GM18873 (cell line): ENCODE data around the gene OPRD1.
"Not testable (repeated sequence)": the region's sequence is repeated elsewhere in the genome, so short reads cannot be mapped to it uniquely, and the experiment has no call there.

Source experiments
- ATAC-seq: cut with Tn5 transposase; IDR thresholded peaks from one replicate; pipeline ENCODE4 v1.9.1; 2021; ENCODE audit warnings: mild to moderate bottlenecking, moderate library complexity, moderate number of reproducible peaks; ENCODE audit not compliant: unreplicated experiment, low FRiP score

OPRD1 gene

DNA sequence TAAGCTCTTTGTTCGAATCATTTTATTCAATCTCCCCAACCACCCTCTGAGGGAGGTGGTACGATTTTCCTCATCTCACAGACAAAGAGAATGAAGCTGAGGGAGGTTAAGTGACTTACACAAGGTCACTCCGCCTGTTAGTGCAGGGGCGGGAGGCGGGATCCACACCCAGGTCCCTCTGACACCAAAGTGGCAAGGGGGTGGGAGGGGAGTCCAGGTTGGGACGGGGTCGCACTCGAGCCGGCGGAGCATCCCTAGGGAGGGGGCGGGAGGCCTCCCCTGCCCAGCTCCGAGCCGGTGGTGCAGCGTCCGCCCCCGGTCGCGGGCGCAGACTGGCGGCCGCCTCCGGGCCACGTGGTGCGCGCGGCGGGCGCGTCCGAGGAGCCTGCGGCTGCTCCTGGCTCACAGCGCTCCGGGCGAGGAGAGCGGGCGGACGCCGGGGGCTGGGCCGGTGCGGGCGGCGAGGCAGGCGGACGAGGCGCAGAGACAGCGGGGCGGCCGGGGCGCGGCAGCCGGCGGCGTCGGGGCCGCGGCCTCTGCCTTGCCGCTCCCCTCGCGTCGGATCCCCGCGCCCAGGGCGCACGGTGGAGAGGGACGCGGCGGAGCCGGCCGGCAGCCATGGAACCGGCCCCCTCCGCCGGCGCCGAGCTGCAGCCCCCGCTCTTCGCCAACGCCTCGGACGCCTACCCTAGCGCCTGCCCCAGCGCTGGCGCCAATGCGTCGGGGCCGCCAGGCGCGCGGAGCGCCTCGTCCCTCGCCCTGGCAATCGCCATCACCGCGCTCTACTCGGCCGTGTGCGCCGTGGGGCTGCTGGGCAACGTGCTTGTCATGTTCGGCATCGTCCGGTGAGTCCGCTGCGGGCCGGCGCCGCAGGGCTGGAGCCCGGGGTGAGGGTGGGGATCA is at the start of gene OPRD1:
Gene OPRD1 (plus strand): TSS at position 405 of the 903 bp plus-strand sequence. CDS start 214 bp downstream, at position 619.
- no peak for ATAC-seq

DNA sequence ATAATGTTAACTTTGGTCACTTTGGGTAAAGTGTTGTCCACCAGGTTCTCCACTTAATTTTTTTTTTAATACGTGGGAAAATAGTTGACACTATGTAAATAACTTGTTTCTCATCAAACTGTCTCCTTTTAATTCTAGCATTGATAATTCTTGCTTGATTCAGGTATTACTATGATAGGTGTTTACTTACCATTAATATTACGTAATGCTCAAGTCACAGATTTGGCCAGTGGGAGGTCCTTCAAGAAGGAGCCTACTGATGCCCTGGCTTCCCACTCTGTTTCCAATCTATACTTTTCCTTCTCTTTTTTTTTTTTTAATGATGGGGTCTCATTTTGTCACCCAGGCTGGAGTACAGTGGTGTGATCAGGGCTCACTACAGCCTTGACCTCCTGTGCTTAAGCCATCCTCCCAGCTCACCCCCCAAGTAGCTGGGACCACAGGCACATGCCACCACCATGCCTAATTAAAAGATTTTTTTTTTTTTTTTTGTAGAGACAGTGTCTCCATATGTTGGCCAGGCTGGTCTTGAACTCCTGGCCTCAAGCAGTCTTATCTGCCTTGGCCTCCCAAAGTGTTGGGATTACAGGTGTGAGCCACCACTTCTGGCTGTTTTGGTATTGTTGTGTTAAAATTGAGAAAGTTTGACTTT is 45.3 kb upstream of the OPRD1 start:
- no peak for ATAC-seq

- no peak for ATAC-seq
These were observed 41.3 kb upstream of the OPRD1 start for GRCh38 chr1:28770601-28771165.

- ATAC-seq, result not testable (repeated sequence)
These were observed 40.0 kb upstream of the OPRD1 start for GRCh38 chr1:28771921-28772320.

GRCh38 chr1:28773105-28773504 is 38.9 kb upstream of the OPRD1 start:
- ATAC-seq, result no peak

DNA sequence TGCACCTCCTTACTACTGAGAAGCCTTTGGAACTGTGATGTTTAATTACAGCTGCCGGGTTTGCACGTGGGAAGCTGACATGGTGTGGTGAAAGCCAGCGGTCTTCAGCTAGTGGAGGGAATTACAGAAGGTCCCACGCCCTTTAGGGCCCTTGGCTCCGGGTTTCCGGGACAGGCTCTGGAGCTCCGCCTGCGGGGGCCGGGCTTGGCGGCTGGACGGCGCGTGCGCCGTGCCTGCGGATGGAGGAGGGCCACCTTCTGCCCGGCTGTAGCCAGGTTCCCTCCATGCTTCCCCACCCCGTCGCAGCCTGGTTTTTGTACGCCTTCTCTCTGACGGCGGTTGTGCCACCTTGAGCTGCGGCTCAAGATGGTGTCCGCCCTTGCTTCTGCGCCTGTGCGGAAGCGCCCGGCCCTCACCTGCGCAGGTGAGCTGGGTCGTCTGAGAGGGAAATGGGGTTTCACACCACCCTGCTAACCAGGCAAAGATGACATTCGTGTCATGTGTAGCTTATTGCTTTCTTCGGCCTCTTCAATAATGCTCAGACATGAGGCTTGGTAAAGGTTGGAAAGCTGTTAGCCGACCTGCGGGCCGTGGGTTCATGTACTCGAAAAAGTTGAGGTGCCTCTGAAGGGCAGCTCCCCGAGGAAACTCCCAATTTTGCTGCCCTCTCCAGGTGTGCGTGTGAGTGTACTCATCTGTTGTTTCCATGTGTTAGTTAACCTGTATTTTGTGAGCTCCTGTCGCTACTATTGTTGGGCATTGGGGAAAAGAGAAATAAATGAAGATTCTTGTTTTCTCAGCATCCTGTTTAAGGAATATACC is 36.6 kb upstream of the OPRD1 start:
- ATAC-seq, result no peak

- ATAC-seq, result no peak
These were observed 35.6 kb upstream of the OPRD1 start for GRCh38 chr1:28776341-28776740.

DNA sequence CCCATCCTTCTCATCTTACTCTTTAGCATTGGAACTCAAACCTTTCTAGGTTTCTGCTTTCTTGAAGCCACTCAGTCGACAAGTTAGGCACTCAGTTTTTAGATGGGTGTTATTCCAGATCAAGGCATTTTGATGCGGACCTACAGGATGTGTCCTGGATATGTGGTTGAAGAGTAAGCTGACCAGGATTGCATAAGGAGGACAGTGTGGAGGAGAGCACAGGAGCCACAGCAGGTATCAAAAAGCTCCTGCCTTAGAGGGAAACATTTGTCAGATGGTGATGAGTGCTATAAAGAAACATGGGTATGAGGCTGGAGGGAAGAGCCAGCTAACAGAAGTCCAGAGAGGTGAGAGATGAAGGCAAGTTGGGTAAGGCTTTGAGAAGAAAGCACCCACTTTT is 33.9 kb upstream of the OPRD1 start:
- ATAC-seq, result no peak

GRCh38 chr1:28779751-28780408 is 32.1 kb upstream of the OPRD1 start:
- no peak for ATAC-seq

DNA sequence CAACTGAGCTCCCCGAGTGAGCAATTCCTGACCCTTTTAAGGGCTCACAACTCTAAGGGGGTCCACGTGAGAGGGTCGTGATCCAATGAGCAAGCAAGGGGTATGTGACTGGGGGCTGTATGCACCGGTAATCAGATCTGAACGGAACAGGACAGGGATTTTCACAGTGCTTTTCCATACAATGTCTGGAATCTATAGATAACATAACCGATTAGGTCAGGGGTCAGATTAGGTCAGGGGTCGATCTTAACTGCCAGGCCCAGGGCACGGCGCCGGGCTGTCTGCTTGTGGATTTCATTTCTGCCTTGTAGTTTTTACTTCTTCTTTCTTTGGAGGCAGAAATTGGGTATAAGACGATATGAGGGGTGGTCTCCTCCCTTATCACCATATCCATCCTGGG is 30.7 kb upstream of the OPRD1 start:
- no peak for ATAC-seq

- ATAC-seq, result no peak
These were observed 30.0 kb upstream of the OPRD1 start for GRCh38 chr1:28782011-28782410.

DNA sequence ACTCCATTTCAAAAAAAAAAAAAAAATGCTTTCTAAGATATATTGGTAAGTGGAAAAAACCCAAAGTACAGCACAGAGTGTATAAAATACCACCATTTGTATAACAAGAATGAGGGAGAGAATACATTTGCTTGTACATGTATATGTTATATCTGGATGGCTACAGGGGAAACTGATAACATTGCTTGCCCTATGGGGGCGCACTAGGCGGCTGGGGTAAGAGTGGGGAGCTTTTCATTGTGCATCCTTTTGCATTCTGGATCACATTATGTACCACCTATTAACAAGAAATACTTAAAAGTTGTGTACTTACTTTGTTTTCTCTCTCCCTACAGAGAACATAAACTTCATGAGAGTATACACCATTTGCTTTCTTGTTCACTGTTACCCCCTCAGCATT is 28.6 kb upstream of the OPRD1 start:
- no peak for ATAC-seq

- ATAC-seq, result no peak
These were observed 22.6 kb upstream of the OPRD1 start for GRCh38 chr1:28789412-28789811.

- no peak for ATAC-seq
These were observed 22.2 kb upstream of the OPRD1 start for GRCh38 chr1:28789816-28790215.

DNA sequence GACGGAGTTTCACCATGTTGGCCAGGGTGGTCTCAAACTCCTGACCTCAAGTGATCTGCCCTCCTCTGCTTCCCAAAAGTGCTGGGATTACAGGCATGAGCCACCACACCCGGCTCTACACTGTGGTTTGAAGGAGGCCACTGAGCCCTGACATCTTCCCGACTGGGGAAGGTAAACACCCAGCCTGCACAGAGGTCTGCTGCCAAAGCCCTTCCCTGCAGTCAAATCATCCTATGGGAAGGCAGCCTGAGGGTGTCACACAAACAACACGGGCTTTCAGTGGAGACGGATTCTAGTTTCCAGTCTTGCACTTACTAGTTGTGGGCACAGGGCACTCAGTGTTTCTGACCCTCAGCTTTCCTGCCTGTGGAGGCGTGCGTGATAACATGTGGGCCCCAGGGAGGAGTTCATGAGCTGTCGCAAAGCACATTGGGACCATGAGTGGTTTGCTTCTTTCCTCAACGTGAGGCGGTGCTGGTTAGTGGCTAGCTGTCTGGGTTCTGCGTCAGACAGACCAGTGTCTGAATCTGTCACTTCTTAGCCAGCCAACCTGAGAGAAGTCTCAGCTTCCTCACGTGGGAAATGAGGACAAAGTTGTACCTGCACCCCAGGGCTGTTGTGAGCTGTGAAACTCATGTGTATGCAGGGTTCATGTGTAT is 21.5 kb upstream of the OPRD1 start:
- ATAC-seq, result no peak

DNA sequence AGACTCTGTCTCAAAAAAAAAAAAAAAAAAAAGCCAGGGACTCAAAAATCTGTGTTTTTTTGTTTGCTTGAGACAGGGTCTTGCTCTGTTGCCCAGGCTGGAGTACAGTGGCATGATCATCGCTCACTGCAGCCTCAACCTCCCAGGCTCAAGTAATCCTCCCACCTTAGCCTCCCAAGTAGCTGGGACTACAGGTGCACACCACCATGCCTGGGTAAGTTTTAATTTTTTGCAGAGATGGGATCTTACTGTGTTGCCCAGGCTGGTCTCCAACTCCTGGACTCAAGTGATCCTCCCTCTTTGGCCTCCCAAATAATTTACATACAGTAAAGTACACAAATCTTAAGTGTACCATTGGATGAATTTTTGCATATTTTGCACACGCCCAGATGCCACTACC is 20.0 kb upstream of the OPRD1 start:
- ATAC-seq, result not testable (repeated sequence)

GRCh38 chr1:28792644-28793121 is 19.3 kb upstream of the OPRD1 start:
- ATAC-seq, result no peak

DNA sequence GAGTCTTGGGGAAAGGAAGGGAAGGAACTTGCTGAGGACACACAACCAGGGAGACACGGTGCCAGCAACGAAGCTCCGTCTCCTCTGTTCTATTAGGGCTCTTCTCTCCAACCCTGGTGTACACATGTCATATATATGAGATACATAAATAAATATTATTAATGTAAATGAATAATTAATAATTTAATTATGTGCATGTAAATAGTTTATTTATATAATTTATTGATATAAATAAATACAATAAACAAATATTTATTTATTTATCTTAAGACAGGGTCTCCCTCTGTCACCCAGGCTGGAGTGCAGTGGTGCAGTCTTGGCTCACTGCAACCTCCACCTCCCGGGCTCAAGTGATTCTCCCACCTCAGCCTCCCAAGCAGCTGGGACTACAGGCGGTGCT is 17.4 kb upstream of the OPRD1 start:
- not testable (repeated sequence) for ATAC-seq
